K562 (cell line): ENCODE results near the gene PHTF2. TPM values are rescaled to one million over a fixed set of nuclear protein-coding genes. Genes with fewer than 3 reads are reported as not detected.

Experiments used
- ATAC-seq: fragments of 200-7000 bp; cut with Tn5 transposase; 3 replicates; pipeline ENCODE4 v1.9.1; 2020; ENCODE audit warnings: moderate library complexity
- Bru-seq: library from RNA; stranded (reverse); fragments of 400-500 nt; gene quantifications from one replicate; lab custom pipeline; 2021; lab: Mats Ljungman, UMichigan
- BruChase-seq, 2 experiments: library from RNA; stranded (reverse); fragments of 400-500 nt; gene quantifications; one replicate each; lab custom pipeline; 2021; lab: Mats Ljungman, UMichigan
- BruUV-seq: library from RNA; stranded (reverse); fragments of 400-500 nt; replicated peaks from 2 replicates; lab custom pipeline; 2021; lab: Mats Ljungman, UMichigan
- CTCF ChIA-PET: fragments of 300-600 bp; formaldehyde crosslinking; extraction: SDS; loops from one replicate; lab custom pipeline; 2021; ENCODE audit warnings: low intra/inter-chr PET ratio; lab: Yijun Ruan, JAX
- POLR2A ChIA-PET: fragments of 300-600, 350-650 bp; sonication (Branson Sonifier 250); formaldehyde crosslinking; extraction: SDS; loops from one replicate; lab custom pipeline; 2021; ENCODE audit warnings: antibody characterized with exemption, inconsistent platforms; lab: Yijun Ruan, JAX
- DNase-seq, 4 experiments: peaks; one replicate each; pipeline versions ENCODE4 v3.0.0 to v3.0.0-alpha.2; 2011 to 2018; ENCODE audit warnings: low spot score in 3 of 4, mixed read lengths in 3 of 4; ENCODE audit errors: extremely low read depth in 1 of 4
- FAIRE-seq: peaks from 2 replicates; lab custom pipeline; 2011; peaks lifted over from hg19 to GRCh38; lab: Jason Lieb, UNC
- H2AFZ ChIP-seq: 2 replicates; pipeline ENCODE4 v1.6.0; 2011; ENCODE audit warnings: low read depth, low read length, control low read depth, inconsistent platforms
- H3K27ac ChIP-seq: fragments of 200-600 bp; 3 replicates; pipeline ENCODE4 v1.8.0; 2011; ENCODE audit warnings: low read depth, mild to moderate bottlenecking, control low read depth, inconsistent platforms, low read length, moderate library complexity, mixed read lengths; ENCODE audit errors: extremely low read depth
- H3K27me3 ChIP-seq, 2 experiments: fragments of 300-600 bp in 1 of 2; 2 replicates in 1 of 2; 3 replicates in 1 of 2; pipeline versions ENCODE4 v1.6.0 to v1.8.0; 2011; ENCODE audit warnings: inconsistent platforms in 2 of 2, low read length in 2 of 2, mild to moderate bottlenecking in 1 of 2, mixed read lengths in 1 of 2, moderate library complexity in 1 of 2; ENCODE audit not compliant: control insufficient read depth in 2 of 2, insufficient read depth in 2 of 2
- H3K36me3 ChIP-seq: fragments of 300-600 bp; 3 replicates; pipeline ENCODE4 v1.8.0; 2011; ENCODE audit warnings: mild to moderate bottlenecking, low read length, inconsistent platforms; ENCODE audit not compliant: control insufficient read depth, insufficient read depth
- H3K4me1 ChIP-seq, 2 experiments: fragments of 200-600 bp in 1 of 2; replicated peaks in 1 of 2; 2 replicates in 1 of 2; 3 replicates in 1 of 2; pipeline versions ENCODE4 v1.5.1 to v1.8.0; 2011; ENCODE audit warnings: inconsistent platforms in 2 of 2, low read length in 2 of 2, mild to moderate bottlenecking in 1 of 2, mixed read lengths in 1 of 2, moderate library complexity in 1 of 2; ENCODE audit not compliant: control insufficient read depth in 2 of 2, insufficient read depth in 2 of 2
- H3K4me2 ChIP-seq: 2 replicates; pipeline ENCODE4 v1.6.1; 2011; ENCODE audit warnings: low read length, control low read depth, inconsistent platforms, mixed read lengths; ENCODE audit not compliant: insufficient read depth
- H3K4me3 ChIP-seq: fragments of 200-600 bp; sonication (generic), shearing (Covaris generic); 2 replicates; pipeline ENCODE4 v1.5.1; 2016; ENCODE audit warnings: control low read depth, inconsistent platforms
- H3K79me2 ChIP-seq: fragments of 200-600 bp; 3 replicates; pipeline ENCODE4 v1.8.0; 2011; ENCODE audit warnings: low read length, inconsistent platforms; ENCODE audit not compliant: control insufficient read depth, insufficient read depth
- H3K9ac ChIP-seq, 2 experiments: 2 replicates each; pipeline versions ENCODE4 v1.6.0 to v1.6.1; 2011; ENCODE audit warnings: low read depth in 2 of 2, low read length in 2 of 2, control low read depth in 1 of 2, inconsistent platforms in 1 of 2, mild to moderate bottlenecking in 1 of 2, mixed read lengths in 1 of 2; ENCODE audit not compliant: insufficient read depth in 1 of 2
- H3K9me1 ChIP-seq: one replicate; pipeline ENCODE4 v1.6.0; 2011; ENCODE audit warnings: inconsistent platforms, mild to moderate bottlenecking, low read length, moderate library complexity; ENCODE audit not compliant: control insufficient read depth, insufficient read depth
- H3K9me3 ChIP-seq: replicated peaks from 2 replicates; pipeline ENCODE4 v1.5.1; 2011; ENCODE audit warnings: low read depth, low read length, inconsistent platforms; ENCODE audit not compliant: control insufficient read depth, insufficient read depth
- H4K20me1 ChIP-seq: replicated peaks from 2 replicates; pipeline ENCODE4 v1.6.1; 2011; ENCODE audit warnings: low read length, inconsistent platforms, mixed read lengths; ENCODE audit not compliant: control insufficient read depth, insufficient read depth
- DNMT1 ChIP-seq: fragments of 450-650 bp; IDR thresholded peaks from 2 replicates; pipeline ENCODE4 v1.6.1; 2016; ENCODE audit warnings: antibody characterized with exemption, mild to moderate bottlenecking
- KDM1A ChIP-seq, 2 experiments: fragments of 450-650 bp; IDR thresholded peaks; 2 replicates each; pipeline ENCODE4 v1.6.1; 2016; ENCODE audit warnings: mild to moderate bottlenecking in 2 of 2
- LCOR ChIP-seq: sonication (generic); formaldehyde crosslinking; IDR thresholded peaks from 2 replicates; pipeline ENCODE4 v1.8.0; 2022; ENCODE audit warnings: mild to moderate bottlenecking, missing genetic modification reagents
- MAFF ChIP-seq: IDR thresholded peaks from 2 replicates; pipeline ENCODE4 v1.6.1; 2012; ENCODE audit warnings: low read length, improper control_type of control experiment
- NRF1 ChIP-seq, 2 experiments: fragments of 450-650 bp; IDR thresholded peaks in 1 of 2; conservative IDR thresholded peaks in 1 of 2; 2 replicates each; pipeline ENCODE4 v1.6.1; 2014; ENCODE audit warnings: mild to moderate bottlenecking in 2 of 2
- TAF1 ChIP-seq: IDR thresholded peaks from 2 replicates; pipeline ENCODE4 v1.6.1; 2011; ENCODE audit warnings: mild to moderate bottlenecking, low read length, moderate library complexity; ENCODE audit not compliant: insufficient read depth, control insufficient read depth, severe bottlenecking; ENCODE audit errors: extremely low read depth
- U2AF2 ChIP-seq: fragments of 200-400 bp; formaldehyde crosslinking; optimal IDR thresholded peaks from 2 replicates; pipeline ENCODE3; 2017; ENCODE audit warnings: low read depth, mild to moderate bottlenecking, low read length
- ZNF121 ChIP-seq: sonication (generic); formaldehyde crosslinking; conservative IDR thresholded peaks from 2 replicates; pipeline ENCODE4 v1.8.0; 2022; ENCODE audit warnings: missing genetic modification reagents
- ZNF444 ChIP-seq: fragments of 250-450 bp; sonication (Bioruptor Pico); IDR thresholded peaks from 2 replicates; pipeline ENCODE4 v1.4.0; 2020; ENCODE audit warnings: mild to moderate bottlenecking, moderate library complexity
- WGBS: fragments of 100-300 bp; shearing (Covaris generic); methylation state at CpG from one replicate; pipeline ENCODE4 v1.1.6; 2016; ENCODE audit warnings: low coverage, mixed read lengths; ENCODE audit not compliant: insufficient coverage; ENCODE audit errors: missing lambda C conversion rate; 5-methylcytosine and 5-hydroxymethylcytosine counted together
- in situ Hi-C: fragments of 300-500 bp; cut with MboI; formaldehyde crosslinking; loops from 4 replicates; pipeline ENCODE4 v1.15.0; 2018; ENCODE audit warnings: inconsistent platforms, mixed read lengths
- intact Hi-C: fragments of 100-400 bp; cut with micrococcal nuclease; formaldehyde crosslinking; loops from 2 replicates; pipeline ENCODE4 v1.14.2; 2022
- long read RNA-seq, 3 experiments: library from polyadenylated mRNA in 2 of 3; library from RNA in 1 of 3; unstranded in 2 of 3; stranded (forward) in 1 of 3; transcript quantifications; one replicate each; pipeline ENCODE4 v2.0.0, GENCODE V29; 2019 to 2022
- polyA minus RNA-seq, 3 experiments: library from RNA; depleted of rRNA, polyadenylated mRNA; stranded (reverse); fragments of >200 nt; gene quantifications; 2 replicates each; pipeline ENCODE4 v1.2.3, GENCODE V29; 2011
- polyA plus RNA-seq, 8 experiments: library from polyadenylated mRNA; depleted of rRNA in 4 of 8; stranded (reverse) in 5 of 8; unstranded in 3 of 8; fragments of >200 nt; fragmentation: Nextera tagmentation in 2 of 8; fragmentation: Illumina TruSeq in 1 of 8; extraction: Ambion mirVana in 2 of 8; extraction: Trizol in 1 of 8; gene quantifications; 2 replicates each; pipeline versions ENCODE4 v1.2.1 to v1.2.3, GENCODE V29; 2011 to 2014; ENCODE audit warnings: inconsistent platforms in 1 of 8, missing spikeins in 1 of 8
- total RNA-seq, 7 experiments: library from RNA; depleted of rRNA in 6 of 7; stranded (reverse); fragments of >200 nt in 6 of 7; fragmentation: Illumina TruSeq in 2 of 7; extraction: Trizol in 2 of 7; gene quantifications; 2 replicates each; pipeline versions ENCODE4 v1.2.1 to v1.2.3, GENCODE V29; 2011 to 2021; ENCODE audit warnings: low replicate concordance in 1 of 7
- TF ChIP-seq, protein P1 (sequence below): fragments of 250-450 bp; sonication (Bioruptor Pico); IDR thresholded peaks from 2 replicates; pipeline ENCODE4 v1.4.0; 2020; ENCODE audit warnings: mild to moderate bottlenecking, moderate library complexity, borderline replicate concordance

Gene PHTF2
- 69.6 and 163 TPM in 2 replicates for total RNA-seq (2011; cell fraction: chromatin; rRNA removed; ENCODE audit: low replicate concordance)
- total RNA-seq (2011; cell fraction: nucleolus; rRNA removed), result 33.0 and 51.2 TPM in 2 replicates
- total RNA-seq (2011; cell fraction: nucleoplasm; rRNA removed), result 77.8 and 100 TPM in 2 replicates
- total RNA-seq (2014; rRNA removed) (18.3 and 21.8 TPM in 2 replicates), total RNA-seq (2014; rRNA removed; fragmentation: Illumina TruSeq; extraction: Trizol) (31.3 and 38.8 TPM in 2 replicates), total RNA-seq (2015; rRNA removed; fragmentation: Illumina TruSeq; extraction: Trizol) (24.1 and 25.4 TPM in 2 replicates), total RNA-seq (2021) (23.2 and 27.1 TPM in 2 replicates), polyA plus RNA-seq (2011; rRNA removed) (30.6 and 43.6 TPM in 2 replicates), polyA plus RNA-seq (2014; fragmentation: Illumina TruSeq; extraction: Trizol) (26.1 and 28.8 TPM in 2 replicates), polyA plus RNA-seq (2014; fragmentation: Nextera tagmentation; extraction: Ambion mirVana) (10 to 100 TPM; 17.9 to 18.2 TPM), polyA plus RNA-seq (2014; rRNA removed) (22.5 and 29.4 TPM in 2 replicates), polyA minus RNA-seq (2011; rRNA and poly(A)+ RNA removed) (44.6 and 45.0 TPM in 2 replicates), Bru-seq, nascent RNA (percentile 87 among the genes with signal in this experiment), BruChase-seq, experiment 1, labeled RNA remaining after a 2-hour chase (percentile 87 among the genes with signal in this experiment), BruChase-seq, experiment 2, labeled RNA remaining after a 6-hour chase (percentile 86 among the genes with signal in this experiment)
- 5.5 and 12.7 TPM in 2 replicates for polyA plus RNA-seq (2011; cell fraction: cytosol; rRNA removed)
- 24.1 and 28.1 TPM in 2 replicates for polyA plus RNA-seq (2011; cell fraction: nucleus; rRNA removed)
- 14.4 and 18.4 TPM in 2 replicates for polyA plus RNA-seq (2012)
- 7.9 and 17.2 TPM in 2 replicates for polyA minus RNA-seq (2011; cell fraction: cytosol; rRNA and poly(A)+ RNA removed)
- polyA minus RNA-seq (2011; cell fraction: nucleus; rRNA and poly(A)+ RNA removed), result 29.2 and 40.9 TPM in 2 replicates
- long read RNA-seq, experiment 1, full-length matches to known transcripts, result 33 of 69 reads
- long read RNA-seq, experiment 1, partial matches to known transcripts, result 17 of 69 reads
- long read RNA-seq, experiment 1, other reads (novel, unspliced or antisense), result 19 of 69 reads
- long read RNA-seq, experiment 2, partial matches to known transcripts, result 1 of 10 reads
- long read RNA-seq, experiment 2, other reads (novel, unspliced or antisense), result 8 of 10 reads
- long read RNA-seq, experiment 3, transcript PHTF2-207 (12 exons, 1,977 nt), result major isoform, 9 of 15 reads
- long read RNA-seq, experiment 3, partial matches to known transcripts, result 4 of 15 reads
- long read RNA-seq, experiment 3, other reads (novel, unspliced or antisense), result 1 of 15 reads

DNA sequence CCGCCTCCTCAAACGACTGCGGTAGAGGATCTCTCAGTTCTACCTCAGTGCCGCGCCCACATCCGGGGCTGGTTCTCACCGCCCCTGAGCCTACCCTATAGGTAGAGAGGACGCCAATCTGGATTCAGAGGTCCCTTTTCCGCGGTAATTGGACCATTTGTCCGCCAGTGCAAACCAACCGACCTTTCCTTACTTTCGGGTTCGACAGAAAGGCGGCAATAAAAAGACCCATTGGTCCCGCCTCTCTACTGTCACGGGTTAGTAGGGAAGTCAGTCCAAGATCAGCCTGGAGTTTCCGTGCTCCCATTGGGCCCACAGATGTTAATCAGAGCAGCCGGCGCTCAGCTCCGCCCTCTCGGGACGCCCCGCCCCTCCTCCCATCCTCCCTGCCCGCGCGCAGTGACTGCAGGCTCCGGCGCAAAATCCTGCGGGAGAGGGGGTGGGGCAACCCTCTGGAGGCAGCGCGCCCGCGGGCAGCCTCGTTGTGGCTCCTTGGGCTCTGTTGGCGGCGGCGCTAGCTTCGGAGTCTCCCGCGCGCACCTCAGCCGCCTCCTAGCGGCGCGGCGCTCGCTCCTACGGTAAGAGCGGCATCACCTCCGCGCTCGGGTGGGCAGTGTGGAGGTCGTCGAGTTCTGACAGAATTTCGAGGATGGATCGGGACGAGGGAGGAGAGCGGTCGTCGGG lies at the start of gene PHTF2, which contains the start of gene TMEM60:
PHTF2 (plus strand) TSS at position 380 of the 684 bp plus-strand sequence.
TMEM60 (minus strand) TSS at position 41 of the 684 bp plus-strand sequence. CDS start 4,061 bp downstream, outside the sequence.
- H3K27ac ChIP-seq, result peak within 1 kb of the TSS; percentile 86
- peaks cover 16 to 24% of the 10 kb centered on the region in 2 experiments; a peak in 4 of 5 replicates for H3K4me1 ChIP-seq
- ChIA-PET CTCF (interaction anchor here (0.7 kb wide), 1 partner anchor 107 kb away, joined by 3 read pairs; no protein-coding TSS in a partner anchor), POLR2A (interaction anchor here (0.6 to 1.5 kb wide), 13 partner anchors 10 to 1610 kb away, joined by 3 to 7 read pairs (median 4); no protein-coding TSS in a partner anchor)
- peaks cover 36% of the 10 kb centered on the region for H3K36me3 ChIP-seq
- peak within 1 kb of the TSS; percentile 83 for H2AFZ ChIP-seq
- no TSS peak for BruUV-seq
- peak within 1 kb of the TSS; percentile 87 to 98 for H3K9ac ChIP-seq
- H3K79me2 ChIP-seq, result peaks cover 96% of the 10 kb centered on the region
- DNase-seq (peak; percentile 96 to 99 (median 97)), FAIRE-seq (peak; percentile 99), ATAC-seq (peak; percentile 90)
- no peaks in the 10 kb centered on the region for H3K9me1 ChIP-seq
- in situ Hi-C loops (no loop called here), intact Hi-C loops (loop anchor here (1.0 to 10.0 kb wide), 4 partner anchors 35 to 216 kb away; no protein-coding TSS in a partner anchor)
- under 1% methylated on average over 58 of the region's 61 CpGs for WGBS
- peak within 1 kb of the TSS; percentile 92 for H3K4me2 ChIP-seq
- H3K4me3 ChIP-seq, result peak within 1 kb of the TSS; percentile 75
- H3K27me3 ChIP-seq, result no peaks in the 10 kb centered on the region
- no peaks in the 10 kb centered on the region for H3K9me3 ChIP-seq
- H4K20me1 ChIP-seq, result no peaks in the 10 kb centered on the region
- TF ChIP-seq DNMT1, result no peak
- no peak for TF ChIP-seq MAFF
- TF ChIP-seq, protein P1, sequence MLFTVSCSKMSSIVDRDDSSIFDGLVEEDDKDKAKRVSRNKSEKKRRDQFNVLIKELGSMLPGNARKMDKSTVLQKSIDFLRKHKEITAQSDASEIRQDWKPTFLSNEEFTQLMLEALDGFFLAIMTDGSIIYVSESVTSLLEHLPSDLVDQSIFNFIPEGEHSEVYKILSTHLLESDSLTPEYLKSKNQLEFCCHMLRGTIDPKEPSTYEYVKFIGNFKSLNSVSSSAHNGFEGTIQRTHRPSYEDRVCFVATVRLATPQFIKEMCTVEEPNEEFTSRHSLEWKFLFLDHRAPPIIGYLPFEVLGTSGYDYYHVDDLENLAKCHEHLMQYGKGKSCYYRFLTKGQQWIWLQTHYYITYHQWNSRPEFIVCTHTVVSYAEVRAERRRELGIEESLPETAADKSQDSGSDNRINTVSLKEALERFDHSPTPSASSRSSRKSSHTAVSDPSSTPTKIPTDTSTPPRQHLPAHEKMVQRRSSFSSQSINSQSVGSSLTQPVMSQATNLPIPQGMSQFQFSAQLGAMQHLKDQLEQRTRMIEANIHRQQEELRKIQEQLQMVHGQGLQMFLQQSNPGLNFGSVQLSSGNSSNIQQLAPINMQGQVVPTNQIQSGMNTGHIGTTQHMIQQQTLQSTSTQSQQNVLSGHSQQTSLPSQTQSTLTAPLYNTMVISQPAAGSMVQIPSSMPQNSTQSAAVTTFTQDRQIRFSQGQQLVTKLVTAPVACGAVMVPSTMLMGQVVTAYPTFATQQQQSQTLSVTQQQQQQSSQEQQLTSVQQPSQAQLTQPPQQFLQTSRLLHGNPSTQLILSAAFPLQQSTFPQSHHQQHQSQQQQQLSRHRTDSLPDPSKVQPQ, result 0 out of 2 replicates have a peak, but pooled peaks have one; percentile 42
- no peak for TF ChIP-seq ZNF121 (CRISPR knock-in tag)
- TF ChIP-seq NRF1 (conservative IDR thresholded peaks at IDR 0.05 in 1 of 2, IDR thresholded peaks at IDR 0.05 in 1 of 2), result peak; percentile 92 to 93
- TF ChIP-seq U2AF2, result no peak
- TF ChIP-seq KDM1A (IDR thresholded peaks at IDR 0.05), result no peak
- peak; percentile 55 for TF ChIP-seq TAF1
- no peak for TF ChIP-seq ZNF444 (CRISPR knock-in tag)
- peak; percentile 96 for TF ChIP-seq LCOR
